H9 (cell line): ENCODE measurements around the gene NLE1. TPM values are rescaled to one million over a fixed set of nuclear protein-coding genes. Genes with fewer than 3 reads are reported as not detected.

ENCODE experiments used
- DNase-seq: peaks from one replicate; pipeline ENCODE4 v3.0.0-alpha.2; 2017
- H2AFZ ChIP-seq: one replicate; pipeline ENCODE4 v1.6.1; 2013; ENCODE audit warnings: mild to moderate bottlenecking, low read length, control low read depth, moderate library complexity
- H2AK5ac ChIP-seq: 2 replicates; pipeline ENCODE4 v1.6.1; 2013; ENCODE audit warnings: low read length, control low read depth, mixed read lengths; ENCODE audit not compliant: insufficient read length
- H2BK120ac ChIP-seq: one replicate; pipeline ENCODE4 v1.6.1; 2013; ENCODE audit warnings: low read depth, mild to moderate bottlenecking, low read length, control low read depth, inconsistent platforms; ENCODE audit not compliant: poor library complexity, severe bottlenecking
- H2BK12ac ChIP-seq: 2 replicates; pipeline ENCODE4 v1.6.1; 2013; ENCODE audit warnings: low read length, control low read depth, mixed read lengths, low read depth; ENCODE audit not compliant: insufficient read length
- H2BK15ac ChIP-seq: 2 replicates; pipeline ENCODE4 v1.6.1; 2013; ENCODE audit warnings: low read depth, low read length, control low read depth
- H2BK20ac ChIP-seq: one replicate; pipeline ENCODE4 v1.6.1; 2013; ENCODE audit warnings: low read depth, mild to moderate bottlenecking, low read length, control low read depth, inconsistent platforms; ENCODE audit not compliant: poor library complexity, severe bottlenecking
- H2BK5ac ChIP-seq: 2 replicates; pipeline ENCODE4 v1.6.1; 2013; ENCODE audit warnings: low read length, control low read depth, mixed read lengths; ENCODE audit not compliant: insufficient read length
- H3K14ac ChIP-seq: 2 replicates; pipeline ENCODE4 v1.6.1; 2013; ENCODE audit warnings: low read length, control low read depth; ENCODE audit not compliant: insufficient read depth
- H3K18ac ChIP-seq: 2 replicates; pipeline ENCODE4 v1.6.1; 2013; ENCODE audit warnings: low read depth, mild to moderate bottlenecking, mixed read lengths, low read length, control low read depth; ENCODE audit not compliant: insufficient read length
- H3K23ac ChIP-seq: 2 replicates; pipeline ENCODE4 v1.6.1; 2013; ENCODE audit warnings: low read length, control low read depth, mixed read lengths, low read depth; ENCODE audit not compliant: insufficient read length
- H3K23me2 ChIP-seq: 2 replicates; pipeline ENCODE4 v1.6.1; 2013; ENCODE audit warnings: low read depth, mild to moderate bottlenecking, mixed read lengths, low read length, control low read depth; ENCODE audit not compliant: insufficient read length, poor library complexity, severe bottlenecking
- H3K27ac ChIP-seq: 2 replicates; pipeline ENCODE4 v1.5.1; 2013; ENCODE audit warnings: low read length, control low read depth, mixed read lengths, low read depth; ENCODE audit not compliant: insufficient read length
- H3K27me3 ChIP-seq: 2 replicates; pipeline ENCODE4 v1.6.1; 2013; ENCODE audit warnings: low read length, control low read depth, inconsistent platforms; ENCODE audit not compliant: insufficient read depth
- H3K4ac ChIP-seq: 2 replicates; pipeline ENCODE4 v1.6.1; 2013; ENCODE audit warnings: low read depth, mild to moderate bottlenecking, control low read depth, inconsistent platforms, low read length, moderate library complexity
- H3K4me1 ChIP-seq: 2 replicates; pipeline ENCODE4 v1.6.1; 2013; ENCODE audit warnings: low read length, control low read depth, inconsistent platforms; ENCODE audit not compliant: insufficient read depth
- H3K4me2 ChIP-seq: 2 replicates; pipeline ENCODE4 v1.6.1; 2013; ENCODE audit warnings: low read length, control low read depth, mixed read lengths; ENCODE audit not compliant: insufficient read length, insufficient read depth
- H3K56ac ChIP-seq: 2 replicates; pipeline ENCODE4 v1.6.1; 2013; ENCODE audit warnings: low read depth, mild to moderate bottlenecking, mixed read lengths, low read length, control low read depth; ENCODE audit not compliant: insufficient read length
- H3K79me1 ChIP-seq: 2 replicates; pipeline ENCODE4 v1.6.1; 2013; ENCODE audit warnings: low read depth, mild to moderate bottlenecking, moderate library complexity, low read length, control low read depth, inconsistent platforms; ENCODE audit not compliant: insufficient read depth, poor library complexity, severe bottlenecking
- H3K79me2 ChIP-seq: 2 replicates; pipeline ENCODE4 v1.6.1; 2013; ENCODE audit warnings: low read length, control low read depth, inconsistent platforms; ENCODE audit not compliant: insufficient read depth
- H3K9ac ChIP-seq: 2 replicates; pipeline ENCODE4 v1.6.1; 2013; ENCODE audit warnings: low read length, control low read depth, mixed read lengths; ENCODE audit not compliant: insufficient read length; ENCODE audit errors: extremely low read depth
- H3K9me3 ChIP-seq: one replicate; pipeline ENCODE4 v1.6.1; 2013; ENCODE audit warnings: low read depth, low read length, inconsistent platforms; ENCODE audit not compliant: control insufficient read depth
- H3T11ph ChIP-seq: one replicate; pipeline ENCODE4 v1.6.1; 2013; ENCODE audit warnings: mild to moderate bottlenecking, low read length, control low read depth, inconsistent platforms
- H4K20me1 ChIP-seq: one replicate; pipeline ENCODE4 v1.6.1; 2013; ENCODE audit not compliant: control insufficient read depth, insufficient read length, insufficient read depth
- H4K5ac ChIP-seq: 2 replicates; pipeline ENCODE4 v1.6.1; 2013; ENCODE audit warnings: low read depth, mild to moderate bottlenecking, mixed read lengths, low read length, control low read depth; ENCODE audit not compliant: insufficient read length
- H4K8ac ChIP-seq: replicated peaks from 2 replicates; pipeline ENCODE4 v1.6.1; 2013; ENCODE audit warnings: low read length, control low read depth, mixed read lengths, low read depth; ENCODE audit not compliant: insufficient read length
- H4K91ac ChIP-seq: 2 replicates; pipeline ENCODE4 v1.6.1; 2013; ENCODE audit warnings: low read depth, mild to moderate bottlenecking, moderate library complexity, mixed read lengths, low read length, control low read depth; ENCODE audit not compliant: insufficient read length
- H3K27ac Mint-ChIP-seq, 3 experiments: 2 replicates in 2 of 3; 3 replicates in 1 of 3; pipeline ENCODE4 v1.8.0; 2020 to 2021; ENCODE audit warnings: mixed read lengths in 3 of 3, mild to moderate bottlenecking in 1 of 3, moderate library complexity in 1 of 3
- H3K27me3 Mint-ChIP-seq: 2 replicates; pipeline ENCODE4 v1.8.0; 2021; ENCODE audit warnings: low read depth, mild to moderate bottlenecking, moderate library complexity, mixed read lengths
- H3K36me3 Mint-ChIP-seq, 3 experiments: 2 replicates in 2 of 3; 3 replicates in 1 of 3; pipeline ENCODE4 v1.8.0; 2020 to 2021; ENCODE audit warnings: low read depth in 3 of 3, mixed read lengths in 3 of 3; ENCODE audit not compliant: insufficient read depth in 1 of 3
- H3K4me1 Mint-ChIP-seq, 2 experiments: 2 replicates each; pipeline ENCODE4 v1.8.0; 2020; ENCODE audit warnings: mixed read lengths in 2 of 2
- H3K4me3 Mint-ChIP-seq, 2 experiments: 2 replicates in 1 of 2; 3 replicates in 1 of 2; pipeline ENCODE4 v1.8.0; 2020 to 2021; ENCODE audit warnings: mild to moderate bottlenecking in 2 of 2, mixed read lengths in 2 of 2, moderate library complexity in 1 of 2
- H3K9me3 Mint-ChIP-seq, 2 experiments: 2 replicates in 1 of 2; 3 replicates in 1 of 2; pipeline ENCODE4 v1.8.0; 2020; ENCODE audit warnings: mild to moderate bottlenecking in 2 of 2, mixed read lengths in 2 of 2, moderate library complexity in 1 of 2
- WGBS: extraction: QIAGEN DNeasy Blood & Tissue Kit; methylation state at CpG from one replicate; pipeline ENCODE4 v1.1.7; 2013; ENCODE audit warnings: missing lambda C conversion rate, low lambda C conversion rate, mixed read lengths; ENCODE audit not compliant: insufficient read length; ENCODE audit errors: extremely low coverage; 5-methylcytosine and 5-hydroxymethylcytosine counted together
- total RNA-seq: library from RNA; stranded (reverse); gene quantifications from 2 replicates; pipeline ENCODE4 v1.2.1, GENCODE V29; 2021
- TF ChIP-seq, protein P1 (sequence below): fragments of 200-600 bp; sonication (generic); conservative IDR thresholded peaks from 3 replicates; pipeline ENCODE4 v1.8.0; 2021; ENCODE audit warnings: antibody characterized with exemption, mild to moderate bottlenecking

NLE1 gene
- total RNA-seq, 1 experiment from 2014 or later: 43.9 TPM

DNA sequence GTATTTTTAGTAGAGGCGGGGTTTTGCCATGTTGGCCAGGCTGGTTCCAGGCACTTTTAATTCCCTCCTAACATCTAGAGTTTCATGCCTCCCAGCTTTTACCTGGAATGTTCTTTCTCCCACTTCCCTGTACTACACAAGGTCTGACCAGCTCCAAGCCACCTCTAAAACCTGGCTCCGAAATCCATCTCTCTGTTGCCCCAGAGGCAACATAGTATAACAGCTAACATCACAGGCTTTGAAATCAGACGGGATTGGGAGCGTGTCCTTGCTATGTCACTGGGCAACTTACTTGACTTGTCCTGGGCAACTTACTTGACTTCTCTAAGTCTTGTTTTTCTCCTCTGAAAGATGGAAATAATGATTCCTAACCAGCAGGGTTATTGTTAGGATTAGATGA, 20.7 kb upstream of the NLE1 start:
- whole genome bisulfite sequencing: no CpG with 5 or more reads among the region's 4 CpGs
- H3K56ac ChIP-seq: no peak overlapping the region
- H3K4me2 ChIP-seq: no peak overlapping the region

More for the DNA sequence above, 20.7 kb upstream of the NLE1 start:
- Mint-ChIP-seq H3K36me3 (no peaks in the 10 kb centered on the region), H3K9me3 (no peaks in the 10 kb centered on the region), H3K27ac (no peak overlapping the region), H3K4me3 (no peak overlapping the region), H3K27me3 (no peaks in the 10 kb centered on the region; the same call in 1 of the 2 replicates), H3K4me1 (peaks cover 7 to 8% of the 10 kb centered on the region in 2 experiments)
- Histone ChIP-seq H2BK15ac (no peak overlapping the region), H2BK120ac (no peak overlapping the region), H3K23ac (no peak overlapping the region), H3T11ph (no peak overlapping the region), H3K4ac (no peak overlapping the region), H3K79me1 (no peaks in the 10 kb centered on the region), H4K91ac (no peak overlapping the region), H2AK5ac (no peak overlapping the region), H2BK12ac (no peak overlapping the region), H3K9ac (no peak overlapping the region), H4K20me1 (no peaks in the 10 kb centered on the region), H3K9me3 (no peaks in the 10 kb centered on the region), H3K4me1 (no peaks in the 10 kb centered on the region; the same call in 1 of the 2 replicates), H4K8ac (no peak overlapping the region), H2BK5ac (no peak overlapping the region), H3K18ac (no peak overlapping the region), H4K5ac (no peak overlapping the region), H3K23me2 (no peaks in the 10 kb centered on the region), H2BK20ac (no peak overlapping the region), H2AFZ (no peak overlapping the region), H3K27me3 (no peaks in the 10 kb centered on the region), H3K27ac (no peak overlapping the region), H3K79me2 (no peaks in the 10 kb centered on the region), H3K14ac (no peak overlapping the region)
- TF ChIP-seq, protein P1, sequence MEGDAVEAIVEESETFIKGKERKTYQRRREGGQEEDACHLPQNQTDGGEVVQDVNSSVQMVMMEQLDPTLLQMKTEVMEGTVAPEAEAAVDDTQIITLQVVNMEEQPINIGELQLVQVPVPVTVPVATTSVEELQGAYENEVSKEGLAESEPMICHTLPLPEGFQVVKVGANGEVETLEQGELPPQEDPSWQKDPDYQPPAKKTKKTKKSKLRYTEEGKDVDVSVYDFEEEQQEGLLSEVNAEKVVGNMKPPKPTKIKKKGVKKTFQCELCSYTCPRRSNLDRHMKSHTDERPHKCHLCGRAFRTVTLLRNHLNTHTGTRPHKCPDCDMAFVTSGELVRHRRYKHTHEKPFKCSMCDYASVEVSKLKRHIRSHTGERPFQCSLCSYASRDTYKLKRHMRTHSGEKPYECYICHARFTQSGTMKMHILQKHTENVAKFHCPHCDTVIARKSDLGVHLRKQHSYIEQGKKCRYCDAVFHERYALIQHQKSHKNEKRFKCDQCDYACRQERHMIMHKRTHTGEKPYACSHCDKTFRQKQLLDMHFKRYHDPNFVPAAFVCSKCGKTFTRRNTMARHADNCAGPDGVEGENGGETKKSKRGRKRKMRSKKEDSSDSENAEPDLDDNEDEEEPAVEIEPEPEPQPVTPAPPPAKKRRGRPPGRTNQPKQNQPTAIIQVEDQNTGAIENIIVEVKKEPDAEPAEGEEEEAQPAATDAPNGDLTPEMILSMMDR: no peak
- DNase-seq: no peak
